Measurements from ENCODE around the gene CDCA8.

The CDCA8 gene

GRCh38 chr1:37718181-37718900 is 26.0 kb downstream of the CDCA8 start:
- Histone ChIP-seq H3K36me3 (ENCODE audit: insufficient read depth, low read length) (no peaks in the 10 kb centered on the region), H3K9ac (ENCODE audit: low read length) (no peak overlapping the region), H3K27ac (ENCODE audit: low read depth, low read length) (no peak overlapping the region), H3K4me3 (ENCODE audit: low read depth in 1 of 2, low read length in 2 of 2) (no peak overlapping the region), H3K27me3 (ENCODE audit: control insufficient read depth in 1 of 2, insufficient read depth in 2 of 2, low read length in 2 of 2) (no peaks in the 10 kb centered on the region), H3K9me3 (ENCODE audit: low read length) (no peaks in the 10 kb centered on the region), H3K4me1 (ENCODE audit: insufficient read depth, low read length) (no peaks in the 10 kb centered on the region)

DNA sequence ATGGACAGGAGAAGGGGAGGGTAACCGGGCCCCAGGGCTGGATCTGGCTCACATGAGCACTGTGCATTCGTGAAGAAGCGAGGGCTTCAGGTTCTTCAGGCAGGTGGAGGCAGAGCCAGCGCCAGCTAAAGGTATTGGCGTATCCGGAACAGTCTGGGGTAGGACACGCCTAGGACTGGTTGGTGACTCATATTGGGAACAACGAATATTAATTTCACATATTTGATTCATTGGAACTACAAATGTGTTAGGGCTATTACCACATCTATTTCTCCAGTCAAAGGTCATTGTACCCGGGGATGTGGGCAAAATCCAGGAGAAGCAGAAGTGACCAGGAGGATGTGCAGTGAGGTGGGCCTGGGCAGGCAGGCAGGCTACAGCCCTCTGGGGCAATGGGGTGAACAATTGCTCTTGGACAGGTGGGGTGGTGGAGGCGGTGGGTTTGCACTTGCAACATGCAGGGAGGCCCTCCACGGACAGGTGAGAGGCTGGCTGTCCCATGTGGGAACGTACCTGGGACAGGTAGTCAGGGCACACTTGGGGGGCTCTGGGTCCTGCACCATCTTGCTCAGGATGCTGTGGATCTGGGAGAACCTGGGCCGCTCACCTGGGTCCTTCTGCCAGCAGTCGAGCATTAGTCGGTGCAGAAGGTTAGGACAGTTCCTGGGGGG is 26.7 kb downstream of the CDCA8 start:
- Histone ChIP-seq H3K9ac (ENCODE audit: low read length) (no peak overlapping the region), H3K9me3 (ENCODE audit: low read length) (no peaks in the 10 kb centered on the region), H3K27ac (ENCODE audit: low read depth, low read length) (no peak overlapping the region), H3K27me3 (ENCODE audit: control insufficient read depth in 1 of 2, insufficient read depth in 2 of 2, low read length in 2 of 2) (no peaks in the 10 kb centered on the region), H3K4me3 (ENCODE audit: low read depth in 1 of 2, low read length in 2 of 2) (no peak overlapping the region), H3K36me3 (ENCODE audit: insufficient read depth, low read length) (no peaks in the 10 kb centered on the region), H3K4me1 (ENCODE audit: insufficient read depth, low read length) (no peaks in the 10 kb centered on the region)

GRCh38 chr1:37719572-37720195 is 27.4 kb downstream of the CDCA8 start:
- Histone ChIP-seq H3K27ac (ENCODE audit: low read depth, low read length) (no peak overlapping the region), H3K4me3 (ENCODE audit: low read depth in 1 of 2, low read length in 2 of 2) (no peak overlapping the region), H3K9me3 (ENCODE audit: low read length) (no peaks in the 10 kb centered on the region), H3K27me3 (ENCODE audit: control insufficient read depth in 1 of 2, insufficient read depth in 2 of 2, low read length in 2 of 2) (no peaks in the 10 kb centered on the region), H3K9ac (ENCODE audit: low read length) (no peak overlapping the region), H3K36me3 (ENCODE audit: insufficient read depth, low read length) (no peaks in the 10 kb centered on the region), H3K4me1 (ENCODE audit: insufficient read depth, low read length) (no peaks in the 10 kb centered on the region)

DNA sequence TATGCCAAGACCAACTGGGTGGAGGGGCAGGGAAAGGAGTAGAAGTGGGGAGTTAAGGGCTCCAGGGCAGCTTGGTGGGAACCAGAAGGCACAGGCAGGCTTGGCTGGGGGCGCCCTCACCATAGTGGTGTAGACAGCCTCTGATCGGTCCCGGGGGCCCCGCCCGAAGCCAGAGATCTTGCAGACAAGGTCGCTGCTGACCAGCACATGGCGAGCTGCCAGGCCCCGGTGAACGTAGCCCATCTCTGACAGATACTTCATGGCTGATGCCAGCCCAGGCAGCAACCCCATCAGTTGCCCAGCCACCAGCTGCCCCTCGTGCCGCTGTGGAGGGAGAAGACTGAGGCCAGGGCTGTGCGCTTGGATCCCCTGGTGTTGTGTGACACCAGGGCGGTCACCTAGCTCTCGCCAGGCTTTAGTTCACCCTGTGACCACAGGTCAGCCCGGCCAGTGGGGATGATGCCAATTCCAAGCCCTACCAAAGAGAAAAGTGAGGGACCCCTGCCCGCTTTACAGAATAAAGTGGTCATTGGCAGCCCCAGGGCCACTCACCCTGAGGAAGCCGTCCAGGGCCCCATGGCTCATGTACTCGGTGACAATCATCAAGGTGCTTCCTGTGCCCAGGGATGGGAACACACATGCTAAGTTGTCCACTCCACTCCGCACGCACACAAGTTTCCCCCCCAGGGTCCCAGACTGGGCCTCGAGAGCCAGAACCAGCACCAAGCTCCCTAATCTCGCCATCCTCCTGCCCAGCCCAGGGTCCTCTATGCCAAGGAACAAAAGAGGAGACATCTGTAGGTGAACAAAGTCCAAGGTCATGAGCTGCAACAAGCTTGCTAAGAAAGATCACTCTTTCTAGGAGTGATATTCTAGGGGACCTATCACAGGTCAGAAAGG is 28.2 kb downstream of the CDCA8 start:
- Histone ChIP-seq H3K27me3 (ENCODE audit: control insufficient read depth in 1 of 2, insufficient read depth in 2 of 2, low read length in 2 of 2) (no peaks in the 10 kb centered on the region), H3K4me1 (ENCODE audit: insufficient read depth, low read length) (no peaks in the 10 kb centered on the region), H3K4me3 (ENCODE audit: low read depth in 1 of 2, low read length in 2 of 2) (no peak overlapping the region), H3K9me3 (ENCODE audit: low read length) (no peaks in the 10 kb centered on the region), H3K27ac (ENCODE audit: low read depth, low read length) (no peak overlapping the region), H3K36me3 (ENCODE audit: insufficient read depth, low read length) (no peaks in the 10 kb centered on the region), H3K9ac (ENCODE audit: low read length) (no peak overlapping the region)

- H3K9ac ChIP-seq (ENCODE audit: low read length) = no peak overlapping the region
Observed at GRCh38 chr1:37721565-37721964, 29.2 kb downstream of the CDCA8 start.

GRCh38 chr1:37722181-37723071 is 30.1 kb downstream of the CDCA8 start:
- Histone ChIP-seq H3K27me3 (ENCODE audit: control insufficient read depth in 1 of 2, insufficient read depth in 2 of 2, low read length in 2 of 2) (peaks cover 0 to 6% of the 10 kb centered on the region in 2 donors), H3K36me3 (ENCODE audit: insufficient read depth, low read length) (no peaks in the 10 kb centered on the region), H3K9me3 (ENCODE audit: low read length) (no peaks in the 10 kb centered on the region), H3K9ac (ENCODE audit: low read length) (no peak overlapping the region), H3K27ac (ENCODE audit: low read depth, low read length) (no peak overlapping the region), H3K4me1 (ENCODE audit: insufficient read depth, low read length) (no peaks in the 10 kb centered on the region), H3K4me3 (ENCODE audit: low read depth in 1 of 2, low read length in 2 of 2) (no peak overlapping the region)

More at GRCh38 chr1:37721565-37721964, 29.2 kb downstream of the CDCA8 start:
- Histone ChIP-seq H3K36me3 (ENCODE audit: insufficient read depth, low read length) (no peaks in the 10 kb centered on the region), H3K4me3 (ENCODE audit: low read depth in 1 of 2, low read length in 2 of 2) (no peak overlapping the region), H3K4me1 (ENCODE audit: insufficient read depth, low read length) (no peaks in the 10 kb centered on the region), H3K27me3 (ENCODE audit: control insufficient read depth in 1 of 2, insufficient read depth in 2 of 2, low read length in 2 of 2) (peaks cover 0 to 2% of the 10 kb centered on the region in 2 donors), H3K27ac (ENCODE audit: low read depth, low read length) (no peak overlapping the region), H3K9me3 (ENCODE audit: low read length) (no peaks in the 10 kb centered on the region)

DNA sequence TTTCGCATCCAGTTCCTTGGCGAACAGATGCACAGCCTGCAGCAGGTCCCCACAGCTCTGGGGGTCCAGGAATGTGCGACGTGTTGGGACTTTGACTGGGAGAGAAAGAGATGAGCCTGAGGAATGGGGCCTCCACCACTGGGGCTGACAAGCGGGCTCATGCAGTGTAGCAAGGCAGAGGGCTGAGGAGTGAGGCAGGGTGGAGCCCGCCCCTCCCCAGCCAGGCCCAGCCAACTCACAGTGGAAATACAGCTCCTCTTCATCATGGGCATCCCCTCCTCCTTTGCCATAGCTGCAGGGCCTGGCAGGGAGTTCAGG is 30.7 kb downstream of the CDCA8 start:
- H3K27ac ChIP-seq (ENCODE audit: low read depth, low read length) = no peak overlapping the region
- peaks cover 0 to 6% of the 10 kb centered on the region in 2 donors for H3K27me3 ChIP-seq (ENCODE audit: control insufficient read depth in 1 of 2, insufficient read depth in 2 of 2, low read length in 2 of 2)

DNA sequence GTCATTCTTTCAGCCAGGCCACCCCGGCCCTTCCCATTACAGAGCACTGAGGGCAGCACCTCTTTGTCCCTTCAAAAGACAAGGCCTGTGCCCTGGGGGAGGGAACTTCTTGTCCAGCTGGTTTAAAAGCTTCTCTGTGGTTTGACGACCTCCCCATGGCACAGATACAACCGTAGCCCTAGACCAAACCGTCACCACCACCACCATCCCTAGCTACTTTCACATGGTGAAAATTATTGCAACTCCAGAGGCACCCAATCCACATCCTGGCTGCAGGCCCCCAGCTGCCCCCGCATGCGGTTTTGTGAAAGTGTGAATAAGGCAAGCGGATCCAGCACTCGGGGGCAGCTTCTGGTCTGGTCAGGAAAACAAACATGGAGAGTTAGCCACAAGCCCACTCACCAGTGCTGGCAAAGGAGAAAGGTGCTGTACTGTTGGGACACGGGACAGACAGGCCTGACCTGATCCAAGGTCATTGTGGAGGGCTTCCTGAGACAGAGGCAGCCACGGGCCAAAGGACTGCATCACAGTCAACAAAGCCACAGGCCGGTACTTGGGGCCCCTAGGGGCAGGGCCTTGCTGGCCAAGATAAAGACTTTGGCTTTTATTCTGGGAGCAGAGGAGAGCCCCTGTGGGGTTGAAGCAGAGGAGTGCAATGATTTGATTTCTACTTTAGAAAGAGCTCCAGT is 31.2 kb downstream of the CDCA8 start:
- no peaks in the 10 kb centered on the region for H3K9me3 ChIP-seq (ENCODE audit: low read length)
- no peak overlapping the region for H3K9ac ChIP-seq (ENCODE audit: low read length)
- no peaks in the 10 kb centered on the region for H3K36me3 ChIP-seq (ENCODE audit: insufficient read depth, low read length)
- no peaks in the 10 kb centered on the region for H3K4me1 ChIP-seq (ENCODE audit: insufficient read depth, low read length)
- H3K27ac ChIP-seq (ENCODE audit: low read depth, low read length) = no peak overlapping the region
- peaks cover 0 to 6% of the 10 kb centered on the region in 2 donors for H3K27me3 ChIP-seq (ENCODE audit: control insufficient read depth in 1 of 2, insufficient read depth in 2 of 2, low read length in 2 of 2)
- H3K4me3 ChIP-seq (ENCODE audit: low read depth in 1 of 2, low read length in 2 of 2) = no peak overlapping the region

More for the DNA sequence above, 30.7 kb downstream of the CDCA8 start:
- Histone ChIP-seq H3K36me3 (ENCODE audit: insufficient read depth, low read length) (no peaks in the 10 kb centered on the region), H3K4me1 (ENCODE audit: insufficient read depth, low read length) (no peaks in the 10 kb centered on the region), H3K9ac (ENCODE audit: low read length) (no peak overlapping the region), H3K9me3 (ENCODE audit: low read length) (no peaks in the 10 kb centered on the region), H3K4me3 (ENCODE audit: low read depth in 1 of 2, low read length in 2 of 2) (no peak overlapping the region)

DNA sequence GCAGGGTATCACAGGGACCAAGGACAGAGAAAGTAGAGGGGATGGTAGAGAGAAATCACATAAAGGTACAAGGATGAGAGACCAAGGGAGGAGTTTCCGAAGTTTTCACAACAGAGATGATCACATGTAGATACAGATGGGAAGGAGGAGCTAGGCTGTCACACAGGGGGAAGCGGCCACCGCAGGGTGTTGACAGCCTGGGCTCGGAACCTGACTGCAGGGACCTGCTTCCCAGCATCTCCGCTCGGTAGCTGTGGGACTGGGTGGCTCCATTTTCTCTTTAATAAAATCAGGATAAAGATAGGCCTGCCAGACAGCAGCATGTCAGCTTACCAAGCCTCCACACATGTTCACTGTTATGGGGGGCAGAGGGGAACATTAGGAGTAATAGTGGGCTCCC is 32.3 kb downstream of the CDCA8 start:
- Histone ChIP-seq H3K9ac (ENCODE audit: low read length) (no peak overlapping the region), H3K27ac (ENCODE audit: low read depth, low read length) (no peak overlapping the region), H3K4me3 (ENCODE audit: low read depth in 1 of 2, low read length in 2 of 2) (no peak overlapping the region), H3K36me3 (ENCODE audit: insufficient read depth, low read length) (no peaks in the 10 kb centered on the region), H3K27me3 (ENCODE audit: control insufficient read depth in 1 of 2, insufficient read depth in 2 of 2, low read length in 2 of 2) (peaks cover 0 to 6% of the 10 kb centered on the region in 2 donors), H3K9me3 (ENCODE audit: low read length) (no peaks in the 10 kb centered on the region), H3K4me1 (ENCODE audit: insufficient read depth, low read length) (no peaks in the 10 kb centered on the region)

GRCh38 chr1:37725851-37726613 is 33.7 kb downstream of the CDCA8 start:
- Histone ChIP-seq H3K9me3 (ENCODE audit: low read length) (no peaks in the 10 kb centered on the region), H3K9ac (ENCODE audit: low read length) (no peak overlapping the region), H3K27ac (ENCODE audit: low read depth, low read length) (no peak overlapping the region), H3K4me1 (ENCODE audit: insufficient read depth, low read length) (no peaks in the 10 kb centered on the region), H3K27me3 (ENCODE audit: control insufficient read depth in 1 of 2, insufficient read depth in 2 of 2, low read length in 2 of 2) (peaks cover 0 to 6% of the 10 kb centered on the region in 2 donors), H3K36me3 (ENCODE audit: insufficient read depth, low read length) (no peaks in the 10 kb centered on the region), H3K4me3 (ENCODE audit: low read depth in 1 of 2, low read length in 2 of 2) (no peak overlapping the region)
